Islet of Langerhans (tissue), 1 donor: ENCODE results near the gene CIDEC.
"Not testable (repeated sequence)": the region's sequence is repeated elsewhere in the genome, so short reads cannot be mapped to it uniquely, and the experiment has no call there.

ENCODE experiments used
- FAIRE-seq: peaks from one replicate; lab custom pipeline; 2011; peaks lifted over from hg19 to GRCh38; lab: Jason Lieb, UNC

The CIDEC gene

DNA sequence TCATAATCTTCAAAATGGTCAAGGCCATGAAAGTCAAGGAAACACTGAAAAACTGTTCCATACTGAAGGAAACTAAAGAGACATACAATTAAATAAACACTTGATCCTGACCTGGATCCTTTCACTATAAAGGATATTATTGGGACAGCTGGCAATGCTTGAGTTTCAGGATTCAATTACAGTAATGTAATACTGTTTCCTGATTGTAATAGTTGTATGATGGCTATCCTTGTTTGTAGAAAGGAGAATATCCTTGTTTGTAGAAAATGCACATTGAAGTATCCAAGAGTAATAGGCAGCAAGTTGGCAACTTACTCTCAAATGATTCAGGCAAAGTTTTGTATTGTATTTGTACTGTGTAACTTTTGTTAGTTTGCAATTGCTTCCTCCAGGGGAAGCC, 4.6 kb downstream of the CIDEC start:
- no peak for FAIRE-seq

DNA sequence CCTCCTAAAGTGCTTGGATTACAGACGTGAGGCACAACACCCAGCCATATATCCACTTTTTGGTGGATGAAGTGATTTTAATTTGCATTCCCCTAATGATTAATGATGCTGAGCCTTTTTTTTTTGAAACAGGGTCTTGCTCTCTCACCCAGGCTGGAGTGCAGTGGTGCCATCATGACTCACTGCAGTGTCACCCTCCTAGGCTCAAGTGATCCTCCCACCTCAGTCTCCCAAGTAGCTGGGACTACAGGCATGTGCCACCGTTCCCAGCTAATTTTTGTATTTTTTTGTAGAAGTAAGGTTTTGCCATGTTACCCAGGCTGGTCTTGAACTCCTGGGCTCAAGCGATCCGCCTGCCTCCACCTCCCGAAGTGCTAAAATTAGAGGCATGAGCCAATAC, 8.0 kb downstream of the CIDEC start:
- not testable (repeated sequence) for FAIRE-seq

DNA sequence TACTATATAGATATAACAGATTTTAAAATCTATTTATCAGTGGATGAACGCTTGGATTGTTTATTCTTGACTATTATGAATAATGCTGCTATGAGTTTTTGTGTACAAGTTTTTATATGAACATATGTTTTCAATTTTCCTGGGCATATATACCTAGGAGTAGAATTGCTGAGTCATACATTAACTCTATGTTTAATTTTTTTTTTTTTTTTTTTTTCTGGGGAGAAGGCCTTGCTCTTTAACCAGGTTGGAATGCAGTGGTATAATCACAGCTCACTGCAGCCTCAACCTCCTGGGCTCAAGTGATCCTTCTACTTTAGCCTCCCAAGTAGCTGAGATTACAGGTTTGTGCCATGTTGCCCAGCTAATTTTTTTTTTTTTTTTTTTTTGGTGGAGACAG, 9.1 kb downstream of the CIDEC start:
- no peak for FAIRE-seq

DNA sequence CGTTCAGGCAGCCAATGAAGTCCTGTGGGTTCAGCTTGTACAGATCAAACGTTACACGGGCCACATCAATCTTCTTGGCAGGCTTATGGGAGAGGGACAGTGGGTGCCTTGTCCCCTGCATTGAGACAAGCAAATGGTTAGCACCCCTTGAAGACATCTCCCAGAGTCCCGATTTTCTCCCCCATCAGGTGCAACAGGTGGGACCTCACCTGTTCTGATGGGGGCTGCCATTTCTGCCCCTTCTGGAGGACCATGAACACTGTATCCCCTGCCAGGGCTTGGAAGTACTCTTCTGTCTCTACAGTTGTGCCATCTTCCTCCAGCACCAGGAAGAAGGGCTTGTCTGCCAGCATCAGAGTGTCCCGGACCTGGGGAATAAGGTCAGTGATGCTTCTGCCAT, 10.1 kb downstream of the CIDEC start:
- no peak for FAIRE-seq

DNA sequence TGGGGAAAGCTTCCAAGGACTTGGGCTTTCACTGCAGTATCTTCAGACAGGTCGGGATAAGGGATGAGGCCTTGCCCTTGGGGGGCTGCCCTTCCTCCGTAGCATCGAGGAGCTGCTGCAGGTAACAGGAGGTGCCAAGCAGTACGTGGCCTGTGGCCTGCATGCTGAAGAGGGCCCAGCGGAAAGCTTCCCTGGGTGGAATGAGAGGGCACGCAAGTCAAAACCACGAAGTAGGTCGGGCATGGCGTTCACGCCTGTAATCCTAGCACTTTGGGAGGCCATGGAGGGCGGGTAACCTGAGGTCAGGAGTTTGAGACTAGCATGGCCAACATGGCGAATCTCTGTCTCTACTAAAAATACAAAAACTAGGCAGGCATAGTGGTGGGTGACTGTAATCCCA, 12.9 kb downstream of the CIDEC start:
- FAIRE-seq: no peak

DNA sequence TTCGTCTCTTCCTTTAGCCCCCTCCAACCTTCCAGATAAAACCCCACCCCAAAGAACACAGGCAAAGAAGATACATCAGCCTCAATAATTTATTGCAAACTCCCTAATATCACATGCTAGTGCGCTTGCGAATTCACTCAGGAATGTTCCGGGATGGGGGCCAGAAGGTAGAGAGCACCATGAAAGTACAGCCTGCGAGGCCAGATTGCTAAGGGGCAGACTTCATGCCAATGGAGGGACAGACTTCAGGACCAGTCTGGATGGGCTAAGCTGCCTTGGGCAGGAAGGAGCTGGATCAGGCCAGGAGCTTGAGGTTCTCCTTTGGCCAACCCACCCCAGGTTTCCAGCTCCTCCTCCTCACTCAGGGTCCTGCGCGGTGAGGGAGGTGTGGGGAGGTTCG, 13.4 kb downstream of the CIDEC start:
- no peak for FAIRE-seq

DNA sequence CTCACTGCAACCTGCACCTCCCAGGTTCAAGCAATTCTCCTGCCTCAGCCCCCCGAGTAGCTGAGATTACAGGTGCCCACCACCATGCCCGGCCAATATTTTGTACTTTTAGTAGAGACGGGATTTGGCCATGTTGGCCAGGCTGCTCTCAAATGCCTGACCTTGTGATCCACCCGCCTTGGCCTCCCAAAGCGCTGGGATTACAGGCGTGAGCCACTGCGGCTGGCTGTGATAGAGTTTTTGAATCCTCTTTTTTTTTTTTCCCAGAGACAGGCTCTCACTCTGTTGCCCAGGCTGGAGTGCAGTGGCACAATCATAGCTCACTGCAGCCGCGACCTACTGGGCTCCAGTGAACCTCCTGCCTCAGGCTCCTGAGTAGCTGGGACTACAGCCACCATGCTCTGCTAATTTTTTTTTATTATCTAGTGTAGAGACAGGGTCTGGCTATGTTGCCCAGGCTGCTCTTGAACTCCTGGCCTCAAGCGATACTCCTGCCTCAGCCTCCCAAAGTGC, 14.9 kb downstream of the CIDEC start:
- not testable (repeated sequence) for FAIRE-seq

DNA sequence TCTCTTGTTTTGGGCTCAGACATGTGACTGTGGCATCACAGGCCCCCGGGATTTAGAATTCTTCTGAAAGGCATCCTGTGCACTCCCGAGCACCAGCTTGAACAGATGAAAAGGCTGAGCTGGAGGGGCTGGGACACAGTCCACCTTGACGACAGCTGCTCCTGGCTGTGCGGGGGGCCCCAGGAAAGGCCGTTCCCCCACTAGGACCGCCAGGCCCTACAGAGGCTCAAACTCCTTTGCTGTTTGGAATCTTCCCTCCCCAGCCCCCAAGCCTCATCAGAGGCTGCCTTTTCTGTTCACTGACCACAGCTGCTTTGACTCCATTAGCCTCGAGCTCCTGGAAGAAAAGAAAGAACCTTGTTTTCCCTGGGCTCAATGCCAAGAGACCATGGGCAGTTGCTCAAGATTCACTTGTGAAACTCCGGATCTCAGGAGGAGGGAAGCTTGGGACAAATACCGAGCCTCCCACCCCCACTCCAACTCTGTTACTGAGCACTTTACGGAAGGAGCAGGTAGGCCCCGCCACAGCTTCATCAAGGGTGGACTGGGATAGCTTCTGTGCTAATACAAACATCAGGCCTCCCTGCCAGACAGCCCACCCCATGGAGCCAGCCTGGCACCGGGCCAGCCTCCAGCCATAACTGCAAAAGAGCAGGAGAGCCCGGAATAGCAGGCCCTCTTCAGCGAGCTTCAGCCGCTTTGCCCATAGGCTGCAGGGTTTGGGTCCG, 15.7 kb downstream of the CIDEC start:
- FAIRE-seq: no peak

DNA sequence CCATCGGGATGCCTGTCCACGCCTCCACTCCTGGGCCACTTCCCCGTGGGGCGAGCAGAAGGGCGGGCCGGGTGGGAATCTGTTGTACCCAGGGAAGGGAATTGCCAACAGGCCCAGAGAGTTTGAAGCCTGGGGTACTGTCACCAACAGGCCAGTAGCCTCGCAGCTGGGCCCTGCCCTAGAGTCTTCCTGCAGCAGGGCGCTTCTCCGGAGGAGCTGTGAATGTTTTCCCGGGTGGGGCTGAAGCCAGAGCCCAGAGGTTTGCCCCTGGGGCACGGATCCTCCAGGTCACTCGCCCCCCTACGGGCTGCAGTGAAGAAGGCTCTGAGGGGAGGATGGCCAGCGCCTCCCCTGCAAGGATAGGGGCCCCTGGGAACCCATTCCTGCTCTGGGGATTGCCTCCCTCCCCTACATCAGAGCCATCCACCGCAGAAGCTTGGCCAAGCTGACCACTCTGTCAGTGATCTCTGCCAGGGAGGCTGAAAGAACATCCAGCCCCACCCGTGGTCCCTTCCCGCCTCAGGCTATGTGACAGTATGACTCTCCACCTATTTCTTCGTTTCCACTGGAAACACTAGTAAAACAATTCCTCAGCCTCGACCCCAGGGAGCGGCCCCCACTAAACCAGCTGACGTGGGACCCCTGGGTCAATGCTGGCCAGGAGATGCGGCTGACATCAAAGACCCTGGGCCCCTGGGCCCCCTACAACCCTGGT, 16.8 kb downstream of the CIDEC start:
- no peak for FAIRE-seq

DNA sequence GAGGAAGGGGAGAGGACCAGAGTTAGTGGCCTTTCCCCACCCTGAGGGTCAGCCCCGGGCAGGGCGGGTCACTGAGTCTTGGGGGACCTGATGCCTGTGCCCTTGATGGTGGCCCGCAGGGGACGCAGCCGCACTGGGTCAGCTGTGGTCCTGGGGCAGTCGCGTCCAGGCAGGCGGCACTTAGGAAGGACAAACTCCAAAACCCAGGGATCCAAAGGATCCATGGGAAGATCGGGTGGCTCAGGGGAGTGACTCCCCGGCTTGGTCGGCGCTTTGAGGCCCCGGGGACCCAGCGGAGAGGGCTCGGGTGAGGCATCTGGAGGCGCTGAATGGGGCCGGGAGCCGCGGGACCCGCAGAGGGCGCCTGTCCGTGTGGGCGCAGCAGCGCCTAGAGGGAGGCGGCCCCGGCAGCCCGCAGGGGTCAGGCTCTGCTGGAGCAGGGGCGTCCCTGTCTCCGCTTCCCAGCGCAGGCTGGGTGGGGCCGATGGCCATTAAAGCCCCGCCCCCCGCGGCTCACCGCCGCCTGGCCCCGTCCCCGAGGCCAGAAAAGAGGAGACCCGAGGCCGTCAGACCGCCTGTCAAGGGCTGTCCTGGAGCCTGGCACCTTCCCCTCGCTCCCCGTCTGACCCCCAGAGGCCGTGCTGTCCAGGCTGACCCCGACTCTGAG, 17.5 kb downstream of the CIDEC start:
- FAIRE-seq: no peak

DNA sequence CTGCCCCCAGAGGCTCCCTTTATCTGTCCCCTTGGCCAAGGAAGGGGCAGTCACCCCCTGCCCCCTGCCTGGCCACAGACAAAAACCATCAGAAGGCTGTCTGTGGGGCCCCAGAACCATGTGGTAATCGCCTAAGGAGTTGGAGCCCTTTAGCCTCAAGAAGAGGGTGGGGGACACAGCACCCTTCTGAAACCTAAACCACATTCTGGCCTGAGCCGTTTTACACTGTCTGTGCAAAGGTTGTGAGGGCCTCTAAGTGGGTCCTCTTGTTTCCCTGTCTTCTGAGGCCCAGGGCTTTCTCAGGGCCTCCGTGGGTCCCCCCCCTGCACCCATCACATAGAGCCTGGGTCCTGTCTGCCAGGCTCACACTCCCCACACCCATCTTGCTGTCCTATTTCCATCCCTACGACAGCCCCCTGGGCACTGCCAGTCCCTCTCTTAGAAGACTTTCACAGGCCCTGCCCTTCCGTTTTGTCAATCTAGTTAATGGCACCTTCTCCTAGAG, 18.4 kb downstream of the CIDEC start:
- FAIRE-seq: no peak

DNA sequence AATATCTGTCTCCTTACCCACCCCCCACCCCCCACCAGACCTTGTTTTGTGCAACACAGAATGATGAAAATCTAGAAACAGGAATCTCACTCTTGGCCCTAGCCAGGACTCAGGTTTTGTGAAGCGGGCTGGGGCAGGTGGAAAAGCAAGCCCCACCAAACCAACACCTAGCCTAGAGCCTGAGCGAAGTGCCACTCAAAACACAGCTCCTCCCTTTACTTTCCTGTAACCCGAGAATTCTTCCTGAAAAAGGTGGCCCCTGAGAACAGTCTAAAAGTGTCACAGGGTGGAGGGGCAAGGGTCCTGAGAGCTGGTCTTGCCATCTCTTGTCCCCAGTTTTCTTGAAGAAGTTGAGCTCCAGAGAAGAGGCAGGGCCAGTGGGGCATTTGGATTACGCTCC, 18.9 kb downstream of the CIDEC start:
- FAIRE-seq: no peak

DNA sequence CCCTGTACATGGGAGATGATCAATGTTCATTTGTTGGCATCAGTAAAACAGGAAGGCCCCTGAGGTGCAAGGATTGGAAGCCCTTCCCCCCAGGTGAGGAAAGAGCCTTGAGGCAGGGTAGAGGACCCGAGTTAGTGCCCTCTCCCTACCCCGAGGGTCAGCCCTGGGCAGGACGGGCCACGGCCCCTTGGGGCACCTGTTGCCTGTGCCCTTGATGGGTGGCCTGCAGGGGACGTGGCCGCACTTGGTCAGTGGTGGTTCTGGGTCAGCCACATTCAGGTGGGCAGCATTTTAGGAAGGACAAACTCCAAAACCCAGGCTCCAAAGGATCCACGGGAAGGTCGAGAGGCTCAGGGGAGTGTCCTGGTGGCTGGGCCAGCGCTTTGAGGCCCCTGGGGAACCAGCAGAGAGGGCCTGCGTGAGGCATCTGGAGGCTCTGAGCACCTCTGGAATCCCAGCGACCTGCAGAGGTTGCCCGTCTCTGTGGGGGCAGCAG, 20.5 kb downstream of the CIDEC start:
- FAIRE-seq: no peak

DNA sequence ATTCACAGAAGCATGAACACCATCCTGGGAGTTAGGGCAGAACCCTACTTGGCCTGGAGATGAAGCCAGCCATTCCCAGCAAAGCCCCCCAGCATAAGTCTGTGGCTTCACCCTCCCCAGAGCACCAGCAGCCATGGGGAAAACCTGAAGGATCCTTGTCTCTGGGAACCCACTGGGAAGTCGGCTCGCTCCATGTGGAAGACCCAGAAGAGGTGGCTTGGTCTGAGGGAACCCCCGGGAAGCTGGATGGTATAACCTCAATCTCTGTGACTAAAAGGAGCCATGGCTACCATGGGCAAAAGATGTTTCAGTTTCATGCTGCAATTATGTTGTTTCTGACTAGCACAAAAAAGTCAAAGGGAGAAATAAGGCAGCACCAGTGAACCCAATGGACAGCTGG, 24.5 kb downstream of the CIDEC start:
- no peak for FAIRE-seq

DNA sequence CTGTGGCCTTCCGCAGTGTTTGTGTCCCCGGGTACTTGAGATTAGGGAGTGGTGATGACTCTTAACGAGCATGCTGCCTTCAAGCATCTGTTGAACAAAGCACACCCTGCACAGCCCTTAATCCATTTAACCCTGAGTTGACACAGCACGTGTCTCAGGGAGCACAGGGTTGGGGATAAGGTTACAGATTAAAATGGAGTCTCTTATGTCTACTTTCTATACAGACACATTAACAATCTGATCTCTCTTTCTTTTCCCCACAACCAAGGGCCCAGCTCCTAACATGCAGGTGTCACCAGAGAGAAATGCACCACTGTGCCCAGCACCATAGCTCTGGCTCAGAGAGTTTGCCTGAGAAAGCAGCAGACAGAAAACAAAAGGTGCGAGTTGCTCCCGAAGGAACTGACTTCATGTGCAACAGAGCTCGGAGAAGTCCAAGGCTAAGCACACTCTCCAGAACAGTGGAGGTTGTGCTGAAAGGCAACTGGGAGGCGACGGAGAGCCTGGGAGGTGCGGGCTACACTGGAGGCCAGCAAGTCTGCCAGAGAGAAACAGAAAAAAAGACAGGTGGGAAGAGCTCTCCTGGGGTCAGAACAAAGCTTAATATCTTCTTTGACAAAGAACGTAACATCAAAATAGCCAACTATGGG, 25.6 kb downstream of the CIDEC start:
- not testable (repeated sequence) for FAIRE-seq

DNA sequence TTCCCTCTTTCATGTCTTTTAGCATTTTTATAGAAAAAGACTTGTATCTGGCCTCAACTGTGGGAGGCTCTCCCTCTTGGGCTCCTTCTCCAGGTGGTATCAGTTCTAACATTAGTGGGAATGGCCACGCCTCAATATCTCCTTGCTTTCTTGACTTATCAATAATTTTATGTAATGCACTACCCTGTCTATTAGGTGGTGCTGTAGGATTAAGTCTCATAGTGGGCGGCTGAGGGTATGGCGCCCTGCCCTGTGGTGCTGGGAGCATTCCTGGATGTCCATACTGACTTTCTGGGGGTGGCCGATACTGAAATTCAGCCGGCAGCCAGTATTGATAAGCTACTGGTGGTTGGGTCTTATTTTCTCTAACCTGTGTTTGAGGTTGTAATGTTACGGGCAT, 27.5 kb downstream of the CIDEC start:
- no peak for FAIRE-seq

DNA sequence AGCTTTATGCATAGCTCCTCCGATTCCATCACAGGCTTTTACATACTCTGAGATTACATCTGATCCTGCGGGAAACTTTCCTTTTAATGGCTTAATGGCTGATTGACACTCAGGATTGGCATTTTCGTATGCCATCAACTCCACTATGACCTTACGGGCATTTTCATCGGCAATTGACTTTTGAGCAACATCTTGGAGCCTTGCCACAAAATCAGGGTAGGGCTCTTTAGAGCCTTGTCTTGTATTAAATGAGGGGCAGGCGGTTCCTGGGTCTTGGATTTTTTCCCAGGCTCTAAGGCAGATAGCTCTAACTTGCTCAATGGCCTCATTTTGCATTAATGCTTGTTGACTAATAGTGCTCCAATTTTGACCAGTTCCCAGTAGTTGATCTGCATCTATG, 28.1 kb downstream of the CIDEC start:
- not testable (repeated sequence) for FAIRE-seq

DNA sequence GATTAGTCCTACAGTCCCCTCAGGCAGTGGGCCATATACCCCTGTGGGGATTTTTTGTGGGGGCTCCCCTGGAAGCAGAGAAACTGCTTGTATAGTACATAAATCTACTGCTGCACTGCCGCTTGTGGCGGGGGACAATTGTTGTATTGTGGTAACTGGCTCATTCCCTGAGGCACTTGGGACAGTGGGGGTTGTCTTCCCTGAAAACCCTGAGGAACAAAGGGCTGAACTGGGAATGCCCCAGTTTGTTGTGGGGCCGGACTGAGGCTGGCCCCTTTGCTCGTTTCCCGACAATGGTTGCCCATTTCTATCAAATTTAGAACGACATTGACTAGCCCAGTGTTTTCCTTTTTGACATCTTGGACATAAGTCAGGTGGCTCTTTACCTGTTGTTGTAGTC, 28.7 kb downstream of the CIDEC start:
- FAIRE-seq: not testable (repeated sequence)

DNA sequence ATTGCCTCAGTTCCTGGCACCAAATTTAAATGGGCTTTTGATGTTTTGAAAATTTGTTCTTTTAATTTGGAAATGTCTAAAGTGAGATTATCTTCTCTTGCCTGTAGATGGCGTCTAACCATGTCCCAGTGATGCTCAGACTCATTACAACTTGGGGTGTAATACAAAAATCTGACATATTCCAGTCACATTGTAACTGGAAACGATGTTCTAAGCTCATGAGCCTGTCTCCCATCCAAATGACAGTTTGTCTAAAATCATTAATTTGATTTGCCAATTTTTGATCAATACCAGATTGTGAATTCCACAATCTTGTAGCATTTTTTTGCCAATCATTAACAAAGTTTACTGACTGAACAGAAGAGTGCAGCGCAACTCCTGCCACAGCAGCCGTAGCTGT, 31.2 kb downstream of the CIDEC start:
- FAIRE-seq: not testable (repeated sequence)

DNA sequence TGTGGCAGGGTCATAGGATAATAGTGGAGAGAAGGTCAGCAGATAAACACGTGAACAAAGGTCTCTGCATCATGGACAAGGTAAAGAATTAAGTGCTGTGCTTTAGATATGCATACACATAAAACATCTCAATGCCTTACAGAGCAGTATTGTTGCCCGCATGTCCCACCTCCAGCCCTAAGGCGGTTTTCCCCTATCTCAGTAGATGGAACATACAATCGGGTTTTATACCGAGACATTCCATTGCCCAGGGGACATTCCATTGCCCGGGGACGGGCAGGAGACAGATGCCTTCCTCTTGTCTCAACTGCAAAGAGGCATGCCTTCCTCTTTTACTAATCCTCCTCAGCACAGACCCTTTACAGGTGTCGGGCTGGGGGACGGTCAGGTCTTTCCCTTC, 32.2 kb downstream of the CIDEC start:
- not testable (repeated sequence) for FAIRE-seq

DNA sequence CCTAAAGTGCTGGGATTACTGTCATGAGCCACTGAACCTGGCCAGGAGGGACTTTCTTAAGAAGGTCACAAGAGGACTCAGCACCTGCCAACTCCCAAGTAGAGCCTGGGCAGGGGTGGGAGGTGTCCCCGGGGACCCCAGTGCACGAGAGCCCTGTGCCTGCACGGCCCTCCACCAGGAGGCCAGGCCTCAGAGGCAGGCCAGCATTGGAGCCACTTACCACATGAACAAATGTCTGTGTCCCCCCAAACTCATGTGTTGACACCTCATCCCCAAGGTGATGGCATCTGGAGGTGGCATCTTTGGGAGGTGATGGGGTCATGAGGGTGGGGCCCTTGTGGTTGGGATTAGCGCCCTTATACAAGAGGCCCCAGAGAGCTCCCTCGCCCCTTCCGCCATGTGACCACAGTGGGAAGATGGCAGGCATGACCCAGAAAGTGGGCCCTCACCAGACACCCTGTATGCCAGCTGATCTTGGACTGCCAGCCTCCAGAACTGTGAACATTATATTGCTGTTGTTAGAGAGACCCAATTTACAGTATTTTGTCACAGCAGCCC, 33.0 kb downstream of the CIDEC start:
- no peak for FAIRE-seq

DNA sequence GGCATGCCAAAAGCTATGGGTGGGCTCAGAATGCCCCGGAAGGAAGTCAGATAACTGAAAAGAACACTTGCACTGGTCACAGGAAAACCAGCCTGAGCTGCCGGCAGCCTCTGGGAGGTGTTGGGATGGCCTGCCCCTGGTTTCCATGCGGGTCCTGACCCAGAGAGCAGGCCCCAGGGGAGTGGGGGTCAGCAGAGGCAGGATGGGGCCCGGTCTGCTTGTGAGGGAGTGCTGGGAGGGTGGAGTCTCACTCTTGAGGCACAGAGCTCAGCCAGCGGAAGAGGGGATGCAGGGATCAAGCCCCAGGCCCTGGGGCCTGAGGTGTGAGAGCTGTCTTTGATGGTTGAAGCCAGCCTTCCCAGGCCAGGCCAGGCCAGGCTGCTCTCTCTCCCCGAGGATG, 33.8 kb downstream of the CIDEC start:
- FAIRE-seq: no peak
